AG09319 (cell line): ENCODE results near the gene MGLL.

Experiments used
- DNase-seq: peaks from one replicate; pipeline ENCODE4 v3.0.0-alpha.2; 2010; ENCODE audit warnings: low read depth; ENCODE audit errors: extremely low read depth
- CTCF ChIP-seq: IDR thresholded peaks from 2 replicates; pipeline ENCODE4 v1.5.1; 2011; ENCODE audit warnings: low read depth, mild to moderate bottlenecking, inconsistent platforms, low read length, moderate library complexity

MGLL gene

DNA sequence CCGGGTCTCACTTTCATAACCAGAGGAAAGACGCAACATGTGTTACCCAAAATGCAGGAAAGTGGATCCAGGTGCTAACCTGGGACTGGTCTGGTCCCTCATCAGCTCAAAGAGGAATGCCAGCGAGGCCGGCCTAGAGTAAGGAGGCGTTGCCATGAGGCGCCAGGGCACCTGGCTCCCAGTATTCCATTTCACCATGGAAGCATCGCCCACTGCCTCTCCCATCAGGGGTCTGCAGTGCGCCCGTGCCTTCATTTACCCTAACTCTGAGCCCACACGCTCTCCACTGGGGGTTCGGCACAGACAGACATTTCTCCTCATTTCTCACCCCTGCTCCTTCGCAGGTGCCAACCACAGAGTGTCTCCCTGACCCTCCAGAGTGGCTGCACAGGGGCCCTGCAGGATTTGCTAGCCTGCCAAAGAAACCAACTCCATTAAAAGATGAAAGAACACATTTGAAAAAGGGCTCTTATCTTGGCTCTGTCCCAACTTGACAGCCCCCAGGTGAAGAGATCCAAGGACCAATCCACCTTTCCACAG, 88.1 kb downstream of the MGLL start:
- no peak for TF ChIP-seq CTCF
- no peak for DNase-seq

DNA sequence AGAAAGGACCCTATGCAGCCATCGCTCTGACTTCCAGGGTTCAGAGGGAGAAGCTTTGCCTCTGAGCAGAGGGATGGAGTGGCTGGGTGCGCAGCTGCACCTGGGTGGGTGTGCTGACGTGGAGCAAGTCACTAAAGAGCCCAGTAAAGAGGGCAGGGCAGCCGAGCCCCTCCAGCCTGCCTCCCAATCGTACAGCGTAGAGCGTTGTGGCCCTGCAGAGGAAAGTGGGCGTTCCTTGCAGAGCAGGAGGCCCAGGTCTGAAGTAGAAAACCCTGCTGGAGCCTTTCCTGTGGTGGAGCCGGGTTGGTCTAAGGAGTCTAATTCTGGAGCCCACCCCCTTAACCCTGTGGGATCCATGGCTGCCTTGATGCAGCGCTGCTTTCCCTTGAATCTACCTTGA, 88.5 kb downstream of the MGLL start:
- DNase-seq: no peak
- TF ChIP-seq CTCF: no peak

DNA sequence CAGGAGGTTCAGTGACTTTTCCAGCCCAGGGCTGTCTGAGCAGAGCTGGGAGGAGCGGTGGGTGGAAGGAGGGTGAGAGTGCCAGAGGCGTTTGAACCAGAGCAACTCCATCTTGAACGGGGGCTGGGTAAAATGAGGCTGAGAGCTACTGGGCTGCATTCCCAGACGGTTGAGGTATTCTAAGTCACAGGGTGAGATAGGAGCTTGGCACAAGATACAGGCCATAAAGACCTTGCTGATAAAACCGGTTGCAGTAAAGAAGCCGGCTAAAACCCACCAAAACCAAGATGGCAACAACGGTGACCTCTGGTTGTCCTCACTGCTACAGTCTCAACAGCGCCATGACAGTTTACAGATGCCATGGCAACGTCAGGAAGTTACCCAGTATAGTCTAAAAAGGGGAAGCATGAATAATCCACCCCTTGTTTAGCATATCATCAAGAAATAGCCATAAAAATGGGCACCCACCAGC, 89.4 kb downstream of the MGLL start:
- no peak for DNase-seq
- no peak for TF ChIP-seq CTCF

DNA sequence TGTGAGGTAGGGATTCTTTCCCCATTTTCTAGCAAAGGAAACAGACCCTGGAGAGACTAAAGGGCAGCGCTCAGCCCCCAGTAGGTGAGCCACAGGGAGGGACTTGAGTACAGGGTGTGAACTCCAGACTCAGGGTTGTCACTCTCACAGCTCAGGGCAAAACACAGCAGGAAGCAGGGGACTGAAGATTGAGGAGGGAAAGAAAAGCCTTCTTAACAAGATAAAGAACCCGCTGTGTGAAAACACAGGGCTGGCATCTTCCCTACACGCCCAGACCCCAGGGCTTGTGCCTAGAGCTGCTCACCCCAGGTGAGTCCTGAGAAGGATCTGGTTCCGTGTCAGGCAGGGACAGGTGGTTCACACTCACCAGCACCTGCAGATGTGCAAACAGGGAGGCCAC, 90.0 kb downstream of the MGLL start:
- no peak for DNase-seq
- TF ChIP-seq CTCF: no peak

DNA sequence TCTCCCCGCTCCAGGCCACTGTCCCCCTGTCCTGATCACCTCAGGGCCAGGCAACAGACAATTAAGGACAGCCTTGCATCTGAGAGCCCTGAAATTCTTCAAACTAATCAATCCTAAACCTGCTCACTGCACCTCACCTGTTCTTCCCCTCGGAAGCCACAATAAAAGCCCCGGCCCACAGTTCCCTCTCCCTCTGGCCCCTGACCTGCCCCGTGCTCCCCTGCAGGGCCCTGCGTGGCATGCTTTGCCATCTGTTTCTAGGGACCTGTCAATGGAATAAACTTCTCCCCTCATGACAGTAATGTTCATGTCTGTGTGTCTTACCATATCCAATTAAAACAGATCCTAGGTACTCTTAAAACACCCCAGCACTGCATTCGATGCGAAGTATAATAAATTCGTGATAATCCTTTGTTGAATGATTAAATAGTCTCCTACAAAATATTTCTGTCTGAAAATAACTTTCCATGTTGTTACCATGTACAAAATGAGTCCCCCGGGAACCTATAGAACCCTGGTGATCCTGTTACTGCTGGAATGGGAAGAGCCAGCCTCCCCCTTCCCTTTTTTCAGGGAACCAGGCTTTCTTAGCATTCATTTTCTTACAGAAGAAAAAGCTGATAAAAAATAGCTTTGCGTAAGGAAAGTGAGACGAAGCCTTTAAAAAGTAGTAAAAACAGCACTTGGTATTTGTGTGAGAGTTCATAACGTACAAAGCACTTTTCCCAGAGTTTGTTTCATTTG, 90.6 kb downstream of the MGLL start:
- no peak for DNase-seq
- TF ChIP-seq CTCF: no peak

DNA sequence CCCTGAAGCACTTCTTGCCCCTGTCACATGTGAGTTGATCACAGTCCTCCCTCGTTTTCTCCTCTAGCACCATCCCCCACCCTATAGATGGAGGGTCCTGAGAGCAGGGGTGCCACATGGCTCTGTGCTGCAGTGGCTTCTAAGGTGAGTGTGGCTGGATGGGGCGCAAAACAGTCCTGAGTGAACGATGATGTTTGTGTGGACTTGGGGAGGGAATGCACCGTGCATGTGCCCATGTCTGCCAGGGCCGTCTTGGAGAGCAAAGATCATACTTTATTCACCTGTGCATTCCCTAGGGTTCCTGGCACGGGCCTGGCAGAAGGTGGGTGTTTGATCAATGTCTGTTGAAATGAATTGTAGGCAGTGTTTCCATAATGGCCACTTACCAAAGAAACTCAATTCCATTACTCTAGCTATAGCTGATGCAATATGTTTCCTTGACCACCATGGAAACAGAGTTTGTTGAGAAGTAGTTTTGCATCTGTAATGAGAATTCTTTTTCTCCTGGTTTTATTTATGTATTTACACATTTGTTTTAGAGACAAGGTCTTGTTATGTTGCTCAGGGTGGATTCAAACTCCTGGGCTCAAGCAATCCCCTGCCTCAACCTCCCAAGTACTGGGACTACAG, 91.5 kb downstream of the MGLL start:
- TF ChIP-seq CTCF: no peak
- no peak for DNase-seq

GRCh38 chr3:127730171-127730570, 92.1 kb downstream of the MGLL start:
- no peak for DNase-seq
- no peak for TF ChIP-seq CTCF
